ENCODE results near the gene MAVS. TPM values are rescaled to one million over a fixed set of nuclear protein-coding genes. Genes with fewer than 3 reads are reported as not detected.

MAVS gene
- polyA plus RNA-seq, 1 of the 3 experiments (the other 2 are of a cell fraction), result 9.1 TPM

DNA sequence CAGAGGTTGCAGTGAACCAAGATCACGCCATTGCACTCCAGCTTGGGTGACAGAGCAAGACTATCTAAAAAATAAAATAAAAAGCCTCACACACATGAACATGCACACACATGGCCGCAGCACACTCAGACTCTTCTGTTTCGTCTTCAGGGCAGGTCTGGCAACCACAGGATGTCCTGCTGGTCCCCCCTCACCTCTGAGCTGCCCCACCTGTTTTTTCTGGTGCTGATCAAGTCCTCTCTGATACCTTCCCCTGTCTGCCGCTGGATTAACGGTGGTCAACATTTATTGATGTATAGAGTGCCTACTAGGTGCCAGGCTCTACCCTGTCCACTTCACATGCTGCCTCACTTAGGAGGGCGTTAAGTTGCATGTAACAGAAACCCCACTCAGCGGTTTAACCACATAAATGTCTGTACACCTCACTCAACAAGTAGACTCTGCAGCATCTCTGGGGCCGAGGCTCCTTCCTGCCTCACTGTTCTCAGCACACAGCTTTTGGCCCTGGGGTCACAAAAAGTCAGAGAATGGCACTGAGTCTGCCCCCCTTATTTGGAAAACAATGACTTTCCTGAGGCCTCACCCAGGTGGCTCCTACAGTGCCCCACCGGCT is 30.8 kb upstream of the MAVS start:
- H3K36me3 ChIP-seq (replicated peaks in 1 of 2; ENCODE audit: control insufficient read depth in 1 of 2, insufficient read depth in 2 of 2, low read length in 1 of 2), result no peaks in the 10 kb centered on the region
- POLR2A ChIA-PET, result no interaction called here
- no peaks in the 10 kb centered on the region for H3K27me3 ChIP-seq (ENCODE audit: insufficient read depth)
- no peak overlapping the region for H3K4me3 ChIP-seq (ENCODE audit: low read depth in 2 of 2, low read length in 1 of 2)
- H3K9me3 ChIP-seq, result no peaks in the 10 kb centered on the region
- no peak overlapping the region for H3K27ac ChIP-seq (ENCODE audit: low read depth in 2 of 2, low read length in 1 of 2)
- no peaks in the 10 kb centered on the region for H3K9me2 ChIP-seq
- no peak overlapping the region for H3K9ac ChIP-seq
- H4K20me1 ChIP-seq (ENCODE audit: insufficient read depth), result no peaks in the 10 kb centered on the region
- peaks cover 2% of the 10 kb centered on the region; the same call in 1 of the 2 replicates for H3K79me2 ChIP-seq (ENCODE audit: insufficient read depth)
- no peak overlapping the region for H2AFZ ChIP-seq (ENCODE audit: low read depth)
- H3K4me2 ChIP-seq, result no peak overlapping the region
- 86% methylated on average over 9 of the region's 9 CpGs for WGBS (ENCODE audit: low lambda C conversion rate)
- TF ChIP-seq TCF12 (IDR thresholded peaks at IDR 0.05) (no peak), NRF1 (IDR thresholded peaks at IDR 0.05; ENCODE audit: low read depth, low read length) (no peak), GATA2 (CRISPR knock-in tag; IDR thresholded peaks at IDR 0.05) (no peak), TEAD4 (IDR thresholded peaks at IDR 0.05; ENCODE audit: borderline replicate concordance, insufficient read depth) (no peak), RAD21 (IDR thresholded peaks at IDR 0.05; ENCODE audit: low read length) (no peak), EZH2phosphoT487 (IDR thresholded peaks at IDR 0.05; ENCODE audit: borderline replicate concordance, low read depth) (no peak), YY1 (IDR thresholded peaks at IDR 0.05; ENCODE audit: low read depth) (no peak), MEF2A (IDR thresholded peaks at IDR 0.05; ENCODE audit: borderline replicate concordance, low read depth) (no peak)
- TF ChIP-seq, protein P1, sequence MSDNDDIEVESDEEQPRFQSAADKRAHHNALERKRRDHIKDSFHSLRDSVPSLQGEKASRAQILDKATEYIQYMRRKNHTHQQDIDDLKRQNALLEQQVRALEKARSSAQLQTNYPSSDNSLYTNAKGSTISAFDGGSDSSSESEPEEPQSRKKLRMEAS (IDR thresholded peaks at IDR 0.05; ENCODE audit: low read depth), result no peak
- no peak for DNase-seq
- CTCF ChIA-PET, result interaction anchor here (0.8 to 6.6 kb wide), 3 partner anchors 20 to 198 kb away, joined by 3 to 61 read pairs (median 11); partner anchors contain the start of genes CDC25B and CENPB
- H3K4me1 ChIP-seq (ENCODE audit: control insufficient read depth in 1 of 2, insufficient read depth in 2 of 2, low read depth in 1 of 2, low read length in 1 of 2), result peaks cover 12 to 38% of the 10 kb centered on the region in 2 experiments; a peak in 3 of 4 replicates
- H3F3A ChIP-seq (replicated peaks; ENCODE audit: insufficient read depth), result peaks cover 13% of the 10 kb centered on the region

- H3K4me2 ChIP-seq, result no peak overlapping the region
- peaks cover 17% of the 10 kb centered on the region for H3K79me2 ChIP-seq (ENCODE audit: insufficient read depth)
- 87% methylated on average over 8 of the region's 8 CpGs for WGBS (ENCODE audit: low lambda C conversion rate)
- H3K9me2 ChIP-seq, result no peaks in the 10 kb centered on the region
- H3K4me3 ChIP-seq (ENCODE audit: low read depth in 2 of 2, low read length in 1 of 2), result no peak overlapping the region; a peak in 1 of 4 replicates
- no peaks in the 10 kb centered on the region for H3K9me3 ChIP-seq
- POLR2A ChIA-PET, result interaction anchor here (0.7 to 1.8 kb wide), 5 partner anchors 15 to 1775 kb away, joined by 5 to 14 read pairs (median 6); partner anchors contain the start of genes ADISSP, CDC25B and CENPB
- peaks cover 12% of the 10 kb centered on the region in 2 experiments for H3K36me3 ChIP-seq (replicated peaks in 1 of 2; ENCODE audit: control insufficient read depth in 1 of 2, insufficient read depth in 2 of 2, low read length in 1 of 2)
- no peaks in the 10 kb centered on the region for H3K27me3 ChIP-seq (ENCODE audit: insufficient read depth)
- no peaks in the 10 kb centered on the region for H4K20me1 ChIP-seq (ENCODE audit: insufficient read depth)
- CTCF ChIA-PET, result interaction anchor here (0.7 to 8.8 kb wide), 20 partner anchors 9 to 534 kb away, joined by 3 to 161 read pairs (median 4); partner anchors contain the start of genes ADISSP, CDC25B, CENPB and MAVS
- H2AFZ ChIP-seq (ENCODE audit: low read depth), result no peak overlapping the region
- DNase-seq, result peak; percentile 82
- no peak overlapping the region for H3K9ac ChIP-seq
- H3K27ac ChIP-seq (ENCODE audit: low read depth in 2 of 2, low read length in 1 of 2), result peak overlapping the region; percentile 24 to 97; a peak in 2 of 4 replicates
- H3F3A ChIP-seq (replicated peaks; ENCODE audit: insufficient read depth), result no peaks in the 10 kb centered on the region
- H3K4me1 ChIP-seq (ENCODE audit: control insufficient read depth in 1 of 2, insufficient read depth in 2 of 2, low read depth in 1 of 2, low read length in 1 of 2), result peaks cover 11 to 23% of the 10 kb centered on the region in 2 experiments; a peak in 2 of 4 replicates
- no peak for TF ChIP-seq YY1 (IDR thresholded peaks at IDR 0.05; ENCODE audit: low read depth)
- TF ChIP-seq RAD21 (IDR thresholded peaks at IDR 0.05; ENCODE audit: low read length), result peak; percentile 71
- no peak for TF ChIP-seq RFX5 (IDR thresholded peaks at IDR 0.05; ENCODE audit: low read length)
- no peak for TF ChIP-seq ZBTB33 (IDR thresholded peaks at IDR 0.05; ENCODE audit: borderline replicate concordance, low read depth)
- TF ChIP-seq TCF12 (IDR thresholded peaks at IDR 0.05), result peak; percentile 47; the same call in 1 of the 2 replicates
- TF ChIP-seq SIN3A (IDR thresholded peaks at IDR 0.05; ENCODE audit: borderline replicate concordance, low read depth, low read length), result no peak
- TF ChIP-seq MXI1 (IDR thresholded peaks at IDR 0.05; ENCODE audit: low read depth, low read length), result peak; percentile 56; the same call in 1 of the 2 replicates
- no peak for TF ChIP-seq EZH2phosphoT487 (IDR thresholded peaks at IDR 0.05; ENCODE audit: borderline replicate concordance, low read depth)
- TF ChIP-seq, protein P2, sequence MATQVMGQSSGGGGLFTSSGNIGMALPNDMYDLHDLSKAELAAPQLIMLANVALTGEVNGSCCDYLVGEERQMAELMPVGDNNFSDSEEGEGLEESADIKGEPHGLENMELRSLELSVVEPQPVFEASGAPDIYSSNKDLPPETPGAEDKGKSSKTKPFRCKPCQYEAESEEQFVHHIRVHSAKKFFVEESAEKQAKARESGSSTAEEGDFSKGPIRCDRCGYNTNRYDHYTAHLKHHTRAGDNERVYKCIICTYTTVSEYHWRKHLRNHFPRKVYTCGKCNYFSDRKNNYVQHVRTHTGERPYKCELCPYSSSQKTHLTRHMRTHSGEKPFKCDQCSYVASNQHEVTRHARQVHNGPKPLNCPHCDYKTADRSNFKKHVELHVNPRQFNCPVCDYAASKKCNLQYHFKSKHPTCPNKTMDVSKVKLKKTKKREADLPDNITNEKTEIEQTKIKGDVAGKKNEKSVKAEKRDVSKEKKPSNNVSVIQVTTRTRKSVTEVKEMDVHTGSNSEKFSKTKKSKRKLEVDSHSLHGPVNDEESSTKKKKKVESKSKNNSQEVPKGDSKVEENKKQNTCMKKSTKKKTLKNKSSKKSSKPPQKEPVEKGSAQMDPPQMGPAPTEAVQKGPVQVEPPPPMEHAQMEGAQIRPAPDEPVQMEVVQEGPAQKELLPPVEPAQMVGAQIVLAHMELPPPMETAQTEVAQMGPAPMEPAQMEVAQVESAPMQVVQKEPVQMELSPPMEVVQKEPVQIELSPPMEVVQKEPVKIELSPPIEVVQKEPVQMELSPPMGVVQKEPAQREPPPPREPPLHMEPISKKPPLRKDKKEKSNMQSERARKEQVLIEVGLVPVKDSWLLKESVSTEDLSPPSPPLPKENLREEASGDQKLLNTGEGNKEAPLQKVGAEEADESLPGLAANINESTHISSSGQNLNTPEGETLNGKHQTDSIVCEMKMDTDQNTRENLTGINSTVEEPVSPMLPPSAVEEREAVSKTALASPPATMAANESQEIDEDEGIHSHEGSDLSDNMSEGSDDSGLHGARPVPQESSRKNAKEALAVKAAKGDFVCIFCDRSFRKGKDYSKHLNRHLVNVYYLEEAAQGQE (IDR thresholded peaks at IDR 0.05; ENCODE audit: low read depth, low read length), result peak; percentile 61; the same call in 1 of the 2 replicates
- TF ChIP-seq EP300 (IDR thresholded peaks at IDR 0.05; ENCODE audit: borderline replicate concordance in 1 of 2, low read depth in 1 of 2, low read length in 1 of 2), result peak in 1 of 2 experiments; percentile 29; a peak in 1 of 4 replicates
- no peak for TF ChIP-seq FOXM1 (IDR thresholded peaks at IDR 0.05; ENCODE audit: low read depth)
- TF ChIP-seq, protein P1 (IDR thresholded peaks at IDR 0.05; ENCODE audit: low read depth), result 0 out of 2 replicates have a peak, but pooled peaks have one; percentile 21
- no peak for TF ChIP-seq MEF2A (IDR thresholded peaks at IDR 0.05; ENCODE audit: borderline replicate concordance, low read depth)
Measured at GRCh38 chr20:3818155-3819151, 28.2 kb upstream of the MAVS start.

Data from SK-N-SH (cell line).